GM19452 (cell line): Measurements from ENCODE around the gene RGS7.
A peak's percentile ranks its signal among the peaks of the same experiment; 100 is the strongest.
"Not testable (repeated sequence)": the region's sequence is repeated elsewhere in the genome, so short reads cannot be mapped to it uniquely, and the experiment has no call there.

Experiments
- ATAC-seq: cut with Tn5 transposase; IDR thresholded peaks from one replicate; pipeline ENCODE4 v1.9.1; 2021; ENCODE audit not compliant: unreplicated experiment

RGS7 gene

DNA sequence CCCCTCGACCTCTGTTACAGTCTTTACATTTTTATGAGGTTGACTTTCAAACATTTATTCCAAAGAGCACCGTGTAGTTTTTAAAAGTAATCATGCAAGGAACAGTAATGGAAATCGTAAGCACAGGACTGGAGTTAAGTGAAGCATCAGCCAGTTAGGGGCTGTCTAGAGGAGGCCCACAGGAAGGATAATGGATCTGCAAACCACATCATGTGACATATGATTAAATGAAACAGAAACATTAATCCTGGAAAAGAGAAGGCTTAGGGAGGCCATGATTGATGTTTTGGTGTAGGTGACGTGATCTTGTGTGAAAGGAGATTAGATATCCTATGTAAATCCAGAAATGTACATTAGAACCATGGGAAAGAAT, 25.0 kb downstream of the RGS7 start:
- no peak for ATAC-seq

GRCh38 chr1:241331328-241332036, 25.5 kb downstream of the RGS7 start:
- ATAC-seq: peak; percentile 25

GRCh38 chr1:241330619-241331327, 26.2 kb downstream of the RGS7 start:
- ATAC-seq: peak; percentile 57

DNA sequence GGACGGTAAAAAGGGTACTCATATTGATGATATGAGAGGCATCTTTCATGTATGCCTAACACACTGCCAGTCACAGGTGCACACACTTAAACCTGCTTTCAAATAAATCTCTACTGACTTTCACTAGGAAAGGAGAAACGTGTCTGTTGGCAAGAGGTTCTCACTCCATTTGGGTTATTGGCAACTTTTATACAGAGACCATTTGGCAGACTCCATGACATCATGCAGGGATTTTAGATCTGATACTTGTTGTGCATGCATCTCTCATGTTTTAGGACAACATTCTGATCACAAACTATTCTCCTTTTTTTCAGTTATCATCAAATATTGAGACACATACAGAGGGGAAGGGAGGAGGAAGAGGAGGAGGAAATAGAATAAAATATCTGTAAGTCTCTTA, 31.5 kb downstream of the RGS7 start:
- ATAC-seq: no peak

- ATAC-seq: no peak
Observed at GRCh38 chr1:241323514-241324195, 33.4 kb downstream of the RGS7 start.

GRCh38 chr1:241317676-241318075, 39.3 kb downstream of the RGS7 start:
- no peak for ATAC-seq

DNA sequence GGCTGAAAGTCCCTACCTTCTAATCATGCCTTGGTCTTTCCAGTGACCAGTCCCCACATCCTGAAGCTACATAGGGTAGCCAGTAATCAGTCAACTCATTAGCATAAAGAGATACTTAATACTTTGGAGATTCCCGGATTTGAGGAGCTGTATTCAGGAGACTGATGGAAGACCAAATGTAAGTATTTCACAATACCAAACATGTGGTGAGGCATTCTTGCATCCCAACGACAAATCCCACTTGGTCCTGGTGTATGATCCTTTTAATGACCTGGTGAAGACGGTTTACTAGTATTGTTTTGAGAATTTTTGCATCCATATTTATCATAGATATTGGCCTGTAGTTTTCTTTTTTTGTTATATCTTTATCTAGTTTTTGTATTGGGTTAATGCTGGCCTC, 40.6 kb downstream of the RGS7 start:
- no peak for ATAC-seq

DNA sequence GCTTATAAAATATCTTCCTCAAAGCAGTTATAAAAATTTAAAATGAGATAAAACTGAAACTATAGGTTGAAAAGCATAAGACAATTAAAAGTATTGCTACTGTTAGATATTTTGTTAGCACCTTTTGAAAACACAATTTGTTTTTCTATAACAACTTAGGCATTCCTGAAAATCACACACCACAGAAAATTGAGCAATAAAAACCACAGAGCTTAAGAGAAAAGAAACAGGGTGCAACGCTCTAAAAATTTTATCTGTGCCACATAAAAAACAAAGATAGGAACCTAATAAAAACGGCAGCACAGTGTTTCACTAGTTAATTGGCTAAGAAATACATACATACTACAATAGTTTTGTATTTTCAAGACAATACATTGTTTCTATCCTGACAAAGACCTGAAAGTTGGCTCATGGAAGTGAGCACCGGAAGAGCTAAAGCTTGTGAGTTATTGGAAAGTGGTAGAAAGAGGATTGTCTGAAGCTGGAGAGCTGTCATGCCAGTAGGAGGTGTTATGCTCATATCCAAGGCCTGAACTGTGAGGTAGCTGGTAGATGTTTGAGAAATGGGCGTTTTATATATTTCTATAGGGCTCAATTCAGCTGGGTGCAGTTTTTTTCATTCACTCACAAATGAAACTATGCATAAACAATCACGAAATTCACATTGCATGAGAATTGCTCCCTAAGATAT, 45.8 kb downstream of the RGS7 start:
- no peak for ATAC-seq

- ATAC-seq: no peak
Observed at GRCh38 chr1:241310451-241310850, 46.6 kb downstream of the RGS7 start.

- ATAC-seq: no peak
Observed at GRCh38 chr1:241309651-241310050, 47.4 kb downstream of the RGS7 start.

DNA sequence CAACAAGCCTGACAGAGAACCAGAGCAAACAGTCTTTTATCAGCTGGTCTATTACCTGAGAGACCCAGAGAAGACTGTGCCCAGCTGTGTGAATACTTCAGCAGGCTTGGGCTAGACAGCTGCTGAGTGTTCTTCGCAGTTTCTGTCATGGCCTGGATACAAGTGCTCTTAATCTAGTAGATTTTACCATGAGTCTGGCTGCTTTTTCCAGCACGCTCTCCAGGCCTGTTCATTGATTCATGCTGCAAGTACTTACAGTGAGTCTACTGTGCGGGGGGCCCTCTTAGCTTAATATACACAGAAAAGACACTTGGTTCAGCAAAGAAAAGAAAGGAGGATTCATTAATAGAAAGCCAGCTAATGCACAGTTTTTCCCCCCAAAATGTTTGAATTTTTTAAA, 48.5 kb downstream of the RGS7 start:
- no peak for ATAC-seq

GRCh38 chr1:241308011-241308410, 49.0 kb downstream of the RGS7 start:
- ATAC-seq: no peak

DNA sequence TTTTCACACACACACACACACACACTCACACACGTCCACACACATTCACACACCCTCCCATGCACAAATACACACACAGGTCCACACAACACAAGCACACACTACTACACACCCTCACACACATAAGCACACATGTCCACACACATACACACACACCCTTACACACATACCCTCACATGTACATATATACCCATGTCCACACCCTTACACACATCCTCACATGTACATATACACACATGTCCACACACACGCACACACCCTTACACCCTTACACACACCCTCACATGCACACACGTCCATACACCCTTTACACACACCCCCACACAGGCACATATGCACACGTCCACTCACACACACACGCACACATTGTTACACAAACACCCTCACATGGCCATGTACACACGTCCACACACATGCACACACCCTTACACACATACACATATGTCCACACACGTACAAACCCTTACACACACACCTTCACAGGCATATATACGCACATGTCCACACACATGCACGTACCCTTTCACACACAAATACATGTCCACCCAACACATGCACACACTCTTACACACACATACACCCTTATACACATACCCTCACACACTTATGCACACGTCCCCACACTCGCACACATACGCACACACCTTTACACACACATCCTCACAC, 50.7 kb downstream of the RGS7 start:
- no peak for ATAC-seq

- not testable (repeated sequence) for ATAC-seq
Observed at GRCh38 chr1:241302024-241302423, 55.0 kb downstream of the RGS7 start.

- ATAC-seq: no peak
Observed at GRCh38 chr1:241299347-241299746, 57.7 kb downstream of the RGS7 start.

GRCh38 chr1:241292973-241293372, 64.0 kb downstream of the RGS7 start:
- no peak for ATAC-seq

GRCh38 chr1:241291548-241291947, 65.5 kb downstream of the RGS7 start:
- ATAC-seq: not testable (repeated sequence)

GRCh38 chr1:241286486-241286885, 70.5 kb downstream of the RGS7 start:
- ATAC-seq: no peak

DNA sequence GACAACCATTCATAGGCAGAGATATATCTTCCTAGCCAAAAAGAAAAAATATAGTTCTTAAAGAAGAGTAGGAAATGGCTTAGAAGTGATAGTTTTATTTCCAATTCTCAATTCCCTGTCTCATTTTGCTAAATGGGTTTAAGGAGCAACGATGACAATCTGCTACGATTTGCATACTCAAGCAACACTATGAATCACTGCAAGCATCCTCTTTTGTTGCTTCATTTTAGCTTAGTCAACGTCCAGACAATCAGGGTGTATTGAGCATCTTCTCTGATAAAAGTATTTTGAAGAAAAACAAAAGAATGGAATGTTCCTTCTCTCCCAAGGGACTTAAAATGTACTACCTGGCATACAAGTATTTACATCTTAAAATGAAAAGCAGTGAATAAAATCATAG, 80.6 kb downstream of the RGS7 start:
- ATAC-seq: no peak

DNA sequence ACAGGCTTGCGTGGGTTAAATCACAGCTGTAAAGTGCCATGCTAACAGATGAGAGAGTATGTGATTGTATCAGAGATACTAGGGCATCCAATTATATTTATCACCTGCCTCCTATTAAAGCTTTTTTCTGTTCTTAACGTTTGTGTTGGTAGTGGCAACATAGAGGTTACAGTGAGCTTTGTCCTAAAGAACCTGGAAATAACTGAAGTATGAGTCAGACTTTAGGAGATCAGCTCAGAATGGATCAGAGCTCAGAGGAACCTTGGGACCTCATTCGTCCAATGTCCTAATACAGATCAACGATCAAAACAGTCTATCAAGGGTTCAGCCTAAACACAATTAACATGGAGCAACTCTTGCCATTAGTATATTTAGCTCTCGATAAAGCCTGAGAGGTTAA, 81.0 kb downstream of the RGS7 start:
- no peak for ATAC-seq

DNA sequence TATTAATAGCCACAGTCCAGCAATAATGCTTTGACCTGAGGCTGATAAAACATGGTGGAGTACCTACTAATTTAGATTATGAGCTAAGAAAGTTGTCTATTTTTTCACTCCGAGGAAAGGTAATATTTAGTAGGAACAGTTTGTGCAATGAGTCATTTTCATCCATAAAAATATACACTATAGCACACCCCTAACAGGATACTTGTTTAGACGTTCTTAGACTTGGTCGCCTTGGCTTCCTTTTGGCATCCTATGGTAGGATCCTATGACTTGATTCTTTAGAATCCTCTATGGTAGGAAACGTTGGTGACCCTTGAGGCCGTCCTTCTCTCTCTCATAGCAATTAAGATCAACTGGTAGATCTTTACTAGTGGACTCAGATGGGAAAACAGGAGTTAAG, 81.8 kb downstream of the RGS7 start:
- no peak for ATAC-seq
